ENCODE results near the gene SORT1. TPM values are rescaled to one million over a fixed set of nuclear protein-coding genes. Genes with fewer than 3 reads are reported as not detected.

SORT1 gene
- total RNA-seq, 2 donors from 2014 or later, result 225 to 231 TPM

DNA sequence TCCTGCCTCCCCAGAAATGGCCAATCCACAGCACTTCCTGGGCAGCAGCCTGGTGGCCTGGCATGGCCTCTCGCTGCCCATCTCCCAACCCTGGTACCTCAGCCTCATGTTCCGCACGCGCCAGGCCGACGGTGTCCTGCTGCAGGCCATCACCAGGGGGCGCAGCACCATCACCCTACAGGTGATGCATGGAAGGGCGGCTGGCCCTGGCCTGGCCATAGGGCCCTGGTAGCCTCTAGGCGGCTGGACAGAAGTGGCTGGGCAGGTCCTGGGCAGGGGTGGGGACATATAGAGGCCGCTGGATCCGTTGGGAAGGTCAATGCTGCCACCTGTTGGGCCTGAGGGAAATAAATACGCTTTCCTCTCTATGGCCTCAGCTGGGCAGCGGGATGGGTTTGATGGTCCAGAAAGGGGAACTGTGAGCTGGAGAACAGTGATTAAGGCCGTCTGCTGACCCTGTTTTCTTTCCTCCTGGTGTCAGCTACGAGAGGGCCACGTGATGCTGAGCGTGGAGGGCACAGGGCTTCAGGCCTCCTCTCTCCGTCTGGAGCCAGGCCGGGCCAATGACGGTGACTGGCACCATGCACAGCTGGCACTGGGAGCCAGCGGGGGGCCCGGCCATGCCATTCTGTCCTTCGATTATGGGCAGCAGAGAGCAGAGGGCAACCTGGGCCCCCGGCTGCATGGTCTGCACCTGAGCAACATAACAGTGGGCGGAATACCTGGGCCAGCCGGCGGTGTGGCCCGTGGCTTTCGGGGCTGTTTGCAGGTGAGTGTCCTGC is 133.9 kb downstream of the SORT1 start:
- no peak overlapping the region for H3K4me3 ChIP-seq
- H3K36me3 ChIP-seq, result no peaks in the 10 kb centered on the region
- H3K4me1 ChIP-seq (ENCODE audit: control insufficient read depth in 1 of 2, low read depth in 2 of 2), result no peaks in the 10 kb centered on the region
- no peak for ATAC-seq (ENCODE audit: insufficient number of reproducible peaks, low FRiP score, low read depth)
- no peak overlapping the region for H3K27ac ChIP-seq
- DNase-seq (ENCODE audit: low spot score), result peak; percentile 36
- H3K9me3 ChIP-seq, result no peaks in the 10 kb centered on the region
- TF ChIP-seq, protein P1, sequence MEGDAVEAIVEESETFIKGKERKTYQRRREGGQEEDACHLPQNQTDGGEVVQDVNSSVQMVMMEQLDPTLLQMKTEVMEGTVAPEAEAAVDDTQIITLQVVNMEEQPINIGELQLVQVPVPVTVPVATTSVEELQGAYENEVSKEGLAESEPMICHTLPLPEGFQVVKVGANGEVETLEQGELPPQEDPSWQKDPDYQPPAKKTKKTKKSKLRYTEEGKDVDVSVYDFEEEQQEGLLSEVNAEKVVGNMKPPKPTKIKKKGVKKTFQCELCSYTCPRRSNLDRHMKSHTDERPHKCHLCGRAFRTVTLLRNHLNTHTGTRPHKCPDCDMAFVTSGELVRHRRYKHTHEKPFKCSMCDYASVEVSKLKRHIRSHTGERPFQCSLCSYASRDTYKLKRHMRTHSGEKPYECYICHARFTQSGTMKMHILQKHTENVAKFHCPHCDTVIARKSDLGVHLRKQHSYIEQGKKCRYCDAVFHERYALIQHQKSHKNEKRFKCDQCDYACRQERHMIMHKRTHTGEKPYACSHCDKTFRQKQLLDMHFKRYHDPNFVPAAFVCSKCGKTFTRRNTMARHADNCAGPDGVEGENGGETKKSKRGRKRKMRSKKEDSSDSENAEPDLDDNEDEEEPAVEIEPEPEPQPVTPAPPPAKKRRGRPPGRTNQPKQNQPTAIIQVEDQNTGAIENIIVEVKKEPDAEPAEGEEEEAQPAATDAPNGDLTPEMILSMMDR (IDR thresholded peaks at IDR 0.05), result peak; percentile 95
- H3K27me3 ChIP-seq (replicated peaks; ENCODE audit: insufficient read depth), result no peaks in the 10 kb centered on the region

DNA sequence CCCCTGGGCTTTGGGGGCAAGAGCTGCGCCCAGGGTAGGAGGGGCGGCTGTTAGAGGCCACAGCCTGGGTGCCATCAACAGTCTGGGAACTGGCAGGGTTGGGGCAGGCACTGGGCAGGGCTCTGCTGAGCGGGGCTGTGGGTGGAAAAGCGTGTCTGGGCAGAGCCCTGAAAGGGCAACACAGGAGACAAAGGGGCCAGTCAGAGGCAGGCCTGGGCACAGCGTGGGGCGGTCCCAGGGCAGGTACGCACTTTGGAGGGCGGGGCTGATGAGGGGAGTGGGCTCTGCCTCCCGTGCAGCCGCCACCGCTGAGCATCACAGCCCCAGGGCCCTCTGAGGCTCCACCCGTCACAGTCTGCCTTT is 134.5 kb downstream of the SORT1 start:
- TF ChIP-seq, protein P1 (IDR thresholded peaks at IDR 0.05), result no peak
- H3K36me3 ChIP-seq, result no peaks in the 10 kb centered on the region
- H3K27ac ChIP-seq, result no peak overlapping the region
- H3K27me3 ChIP-seq (replicated peaks; ENCODE audit: insufficient read depth), result no peaks in the 10 kb centered on the region
- H3K4me3 ChIP-seq, result no peak overlapping the region
- no peaks in the 10 kb centered on the region for H3K4me1 ChIP-seq (ENCODE audit: control insufficient read depth in 1 of 2, low read depth in 2 of 2)
- H3K9me3 ChIP-seq, result no peaks in the 10 kb centered on the region
- DNase-seq (ENCODE audit: low spot score) (no peak), ATAC-seq (ENCODE audit: insufficient number of reproducible peaks, low FRiP score, low read depth) (no peak)

DNA sequence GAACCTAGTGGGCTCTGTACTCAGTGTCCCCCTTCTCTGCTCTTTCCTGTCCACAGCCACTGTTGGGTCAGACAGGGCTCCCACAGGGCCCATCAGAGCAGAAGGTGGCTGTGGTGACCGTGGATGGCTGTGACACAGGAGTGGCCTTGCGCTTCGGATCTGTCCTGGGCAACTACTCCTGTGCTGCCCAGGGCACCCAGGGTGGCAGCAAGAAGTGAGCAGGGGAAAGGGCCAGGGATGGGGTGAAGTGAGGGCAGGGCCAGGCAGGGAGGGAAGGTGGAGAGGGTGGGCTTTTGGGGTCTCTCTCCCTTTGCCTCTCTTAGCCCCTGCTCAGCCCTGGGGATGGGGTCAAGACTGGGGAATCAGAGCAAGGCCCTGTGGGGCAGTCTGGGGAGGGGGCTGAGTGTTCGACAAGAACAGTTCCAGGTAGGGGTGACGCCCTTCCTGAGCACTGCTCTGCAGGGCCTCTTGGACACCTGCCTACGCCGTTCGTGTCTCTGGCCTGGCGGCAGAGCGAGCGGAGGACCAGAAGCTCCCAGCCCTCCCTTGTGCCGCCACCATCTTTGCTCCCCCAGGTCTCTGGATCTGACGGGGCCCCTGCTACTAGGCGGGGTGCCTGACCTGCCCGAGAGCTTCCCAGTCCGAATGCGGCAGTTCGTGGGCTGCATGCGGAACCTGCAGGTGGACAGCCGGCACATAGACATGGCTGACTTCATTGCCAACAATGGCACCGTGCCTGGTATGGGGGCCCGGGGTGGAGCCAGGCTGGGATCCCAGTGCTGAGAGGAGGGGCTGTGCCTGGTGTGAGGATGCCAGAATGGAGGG is 135.3 kb downstream of the SORT1 start:
- no peaks in the 10 kb centered on the region for H3K27me3 ChIP-seq (replicated peaks; ENCODE audit: insufficient read depth)
- no peak overlapping the region for H3K4me3 ChIP-seq
- no peaks in the 10 kb centered on the region for H3K9me3 ChIP-seq
- no peaks in the 10 kb centered on the region for H3K4me1 ChIP-seq (ENCODE audit: control insufficient read depth in 1 of 2, low read depth in 2 of 2)
- no peak for ATAC-seq (ENCODE audit: insufficient number of reproducible peaks, low FRiP score, low read depth)
- no peaks in the 10 kb centered on the region for H3K36me3 ChIP-seq
- TF ChIP-seq, protein P1 (IDR thresholded peaks at IDR 0.05), result no peak
- DNase-seq (ENCODE audit: low spot score), result no peak
- H3K27ac ChIP-seq, result no peak overlapping the region

DNA sequence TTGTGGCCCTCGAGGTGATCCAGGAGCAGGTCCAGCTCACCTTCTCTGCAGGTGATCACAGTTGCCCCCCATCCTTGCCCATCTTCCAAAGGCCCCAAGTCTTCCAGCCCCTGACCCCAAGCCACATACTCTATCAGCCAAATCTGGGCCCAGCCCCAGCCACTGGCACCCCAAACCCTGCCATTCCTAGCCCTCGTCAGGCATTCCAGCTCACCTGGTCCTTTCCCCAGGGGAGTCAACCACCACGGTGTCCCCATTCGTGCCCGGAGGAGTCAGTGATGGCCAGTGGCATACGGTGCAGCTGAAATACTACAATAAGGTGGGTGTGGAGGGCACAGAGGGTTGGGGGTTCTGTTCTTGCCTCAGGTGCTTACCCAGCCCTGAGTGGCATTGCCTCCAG is 136.1 kb downstream of the SORT1 start:
- DNase-seq (ENCODE audit: low spot score), result no peak
- H3K4me3 ChIP-seq, result no peak overlapping the region
- TF ChIP-seq, protein P1 (IDR thresholded peaks at IDR 0.05), result no peak
- no peaks in the 10 kb centered on the region for H3K36me3 ChIP-seq
- H3K27me3 ChIP-seq (replicated peaks; ENCODE audit: insufficient read depth), result no peaks in the 10 kb centered on the region
- no peaks in the 10 kb centered on the region for H3K4me1 ChIP-seq (ENCODE audit: control insufficient read depth in 1 of 2, low read depth in 2 of 2)
- no peak for ATAC-seq (ENCODE audit: insufficient number of reproducible peaks, low FRiP score, low read depth)
- H3K9me3 ChIP-seq, result no peaks in the 10 kb centered on the region
- H3K27ac ChIP-seq, result no peak overlapping the region

DNA sequence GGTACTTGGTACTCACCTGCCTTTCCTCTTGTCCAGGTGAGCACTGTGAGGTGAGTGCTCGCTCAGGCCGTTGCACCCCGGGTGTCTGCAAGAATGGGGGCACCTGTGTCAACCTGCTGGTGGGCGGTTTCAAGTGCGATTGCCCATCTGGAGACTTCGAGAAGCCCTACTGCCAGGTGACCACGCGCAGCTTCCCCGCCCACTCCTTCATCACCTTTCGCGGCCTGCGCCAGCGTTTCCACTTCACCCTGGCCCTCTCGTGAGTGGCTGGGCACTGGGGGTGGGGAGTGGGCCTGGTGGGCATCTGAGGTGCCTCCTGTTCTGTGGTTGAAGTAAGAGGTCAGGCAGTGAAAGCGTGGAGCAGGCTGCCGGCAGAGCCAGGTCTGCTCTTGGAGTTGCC is 136.7 kb downstream of the SORT1 start:
- DNase-seq (ENCODE audit: low spot score), result no peak
- Histone ChIP-seq H3K9me3 (no peaks in the 10 kb centered on the region), H3K36me3 (no peaks in the 10 kb centered on the region), H3K4me1 (ENCODE audit: control insufficient read depth in 1 of 2, low read depth in 2 of 2) (no peaks in the 10 kb centered on the region), H3K4me3 (no peak overlapping the region), H3K27ac (no peak overlapping the region), H3K27me3 (replicated peaks; ENCODE audit: insufficient read depth) (no peaks in the 10 kb centered on the region)
- TF ChIP-seq, protein P1 (IDR thresholded peaks at IDR 0.05), result no peak
- ATAC-seq (ENCODE audit: insufficient number of reproducible peaks, low FRiP score, low read depth), result no peak

All from thoracic aorta (tissue), 2 donors.